Coronary artery (tissue), 2 donors: ENCODE results near the gene RSF1.

Experiments
- DNase-seq: peaks from one replicate; pipeline ENCODE4 v3.0.0-alpha.2; 2017; ENCODE audit warnings: low spot score
- H3K27ac ChIP-seq, 2 donors: fragments of 200-600 bp; sonication (generic); one replicate each; pipeline ENCODE4 v1.5.1; 2016 to 2019
- H3K4me3 ChIP-seq: fragments of 200-600 bp; sonication (generic); 2 replicates; pipeline ENCODE4 v1.5.1; 2016; ENCODE audit warnings: mild to moderate bottlenecking, moderate library complexity
- CTCF ChIP-seq: fragments of 200-600 bp; sonication (generic); IDR thresholded peaks from one replicate; pipeline ENCODE4 v1.5.1; 2019; ENCODE audit warnings: antibody characterized with exemption

Gene RSF1

DNA sequence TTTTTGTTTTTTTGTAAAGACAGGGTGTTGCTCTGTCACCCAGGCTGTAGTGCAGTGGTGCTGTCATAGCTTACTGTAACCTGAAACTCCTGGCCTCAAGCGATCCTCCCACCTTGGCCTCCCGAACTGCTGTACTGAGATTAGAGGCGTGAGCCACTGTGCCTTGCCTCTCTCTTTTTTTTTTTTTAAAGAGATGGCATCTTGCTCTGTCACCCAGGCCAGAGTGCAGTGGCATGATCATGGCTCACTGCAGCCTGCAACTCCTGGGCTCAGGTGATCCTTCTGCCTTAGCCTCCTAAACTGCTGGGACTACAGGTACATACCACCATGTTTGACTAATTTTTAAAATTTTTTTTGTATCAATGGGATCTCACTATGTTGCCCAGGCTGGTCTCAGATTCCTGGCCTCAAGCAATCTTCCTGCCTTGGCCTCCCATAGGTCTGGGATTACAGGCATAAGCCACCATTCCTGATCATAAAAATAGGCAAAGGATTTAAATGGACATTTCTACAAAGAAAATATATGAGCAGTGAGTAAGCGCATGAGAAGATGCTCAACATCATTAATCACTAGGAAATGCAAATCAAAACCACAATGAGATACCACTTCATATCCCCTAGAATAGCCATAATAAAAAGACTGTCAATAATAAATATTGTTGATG is 165.6 kb downstream of the RSF1 start:
- DNase-seq = no peak
- Histone ChIP-seq H3K27ac (no peak overlapping the region), H3K4me3 (no peak overlapping the region)
- no peak for TF ChIP-seq CTCF

- no peak overlapping the region for H3K4me3 ChIP-seq
- no peak for DNase-seq
- no peak overlapping the region for H3K27ac ChIP-seq
- no peak for TF ChIP-seq CTCF
Measured at GRCh38 chr11:77650123-77650522, 170.4 kb downstream of the RSF1 start.

DNA sequence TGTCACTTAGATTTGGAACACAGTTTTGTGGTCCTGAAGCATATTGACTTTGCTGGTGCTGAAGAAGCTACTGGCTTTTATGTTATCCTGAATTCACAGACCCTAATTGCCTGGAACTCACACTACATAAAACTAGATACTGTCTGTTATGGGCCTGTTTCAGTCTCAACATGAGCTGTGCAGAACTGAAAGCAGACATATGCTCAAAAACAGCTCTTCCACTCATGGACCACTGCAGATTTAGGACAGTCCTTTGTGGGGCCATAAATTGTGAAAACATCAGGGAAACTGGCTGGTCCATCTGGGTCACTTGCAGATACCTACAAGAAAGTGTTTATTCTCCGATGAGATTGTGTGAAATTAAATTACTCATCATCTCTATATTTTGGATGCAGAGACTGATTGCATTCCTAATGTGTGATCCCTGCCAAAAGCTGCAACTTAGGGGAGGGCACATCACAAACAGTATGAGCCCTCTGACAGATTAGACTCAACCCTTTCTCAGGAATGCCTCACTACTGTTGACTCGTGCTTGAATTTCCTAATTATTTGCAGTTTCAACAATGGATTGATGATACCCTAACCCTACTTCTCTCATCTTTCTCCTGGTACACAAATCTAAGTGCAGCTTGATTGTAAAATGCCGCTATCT is 172.7 kb downstream of the RSF1 start:
- no peak for TF ChIP-seq CTCF
- DNase-seq = no peak
- Histone ChIP-seq H3K27ac (no peak overlapping the region), H3K4me3 (no peak overlapping the region)

- TF ChIP-seq CTCF = no peak
Measured at GRCh38 chr11:77644887-77645286, 175.6 kb downstream of the RSF1 start.

DNA sequence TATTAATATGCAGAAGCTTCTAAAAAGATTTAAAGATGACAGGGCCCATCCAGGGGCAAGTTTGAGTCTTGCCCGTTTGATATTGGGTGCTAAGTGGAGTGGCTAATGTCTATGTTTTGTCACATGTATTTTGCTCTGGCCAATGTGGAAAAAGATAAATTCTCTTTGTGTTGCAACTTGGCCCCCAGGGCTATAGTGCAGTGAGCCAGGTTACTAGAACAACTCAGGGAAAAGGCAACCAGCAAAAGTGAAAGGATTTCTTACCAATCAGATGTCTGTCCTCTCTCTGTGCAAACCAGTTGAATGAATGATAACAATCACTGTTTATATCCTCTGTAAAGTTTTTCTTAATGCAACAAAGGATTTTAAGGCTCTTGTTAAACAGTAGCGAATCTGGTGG is 178.3 kb downstream of the RSF1 start:
- no peak overlapping the region for H3K4me3 ChIP-seq
- no peak overlapping the region for H3K27ac ChIP-seq

More at GRCh38 chr11:77644887-77645286, 175.6 kb downstream of the RSF1 start:
- H3K27ac ChIP-seq = no peak overlapping the region
- no peak overlapping the region for H3K4me3 ChIP-seq
- DNase-seq = no peak

GRCh38 chr11:77637345-77638165 is 183.0 kb downstream of the RSF1 start, which contains the start of gene CLNS1A:
CLNS1A (minus strand) TSS chr11:77637794; CDS start chr11:77637714, 80 bp downstream.
- Histone ChIP-seq H3K27ac (peak within 1 kb of the TSS; percentile 54 to 83), H3K4me3 (peak within 1 kb of the TSS; percentile 82)
- peak; percentile 88 for DNase-seq
- no peak for TF ChIP-seq CTCF

More for the DNA sequence above, 178.3 kb downstream of the RSF1 start:
- no peak for DNase-seq
- no peak for TF ChIP-seq CTCF
